ENCODE data around the gene UBAC1. TPM values are rescaled to one million over a fixed set of nuclear protein-coding genes. Genes with fewer than 3 reads are reported as not detected.

The UBAC1 gene
- total and polyA plus RNA-seq, 7 donors: 71.1 to 261 (median 162) TPM

DNA sequence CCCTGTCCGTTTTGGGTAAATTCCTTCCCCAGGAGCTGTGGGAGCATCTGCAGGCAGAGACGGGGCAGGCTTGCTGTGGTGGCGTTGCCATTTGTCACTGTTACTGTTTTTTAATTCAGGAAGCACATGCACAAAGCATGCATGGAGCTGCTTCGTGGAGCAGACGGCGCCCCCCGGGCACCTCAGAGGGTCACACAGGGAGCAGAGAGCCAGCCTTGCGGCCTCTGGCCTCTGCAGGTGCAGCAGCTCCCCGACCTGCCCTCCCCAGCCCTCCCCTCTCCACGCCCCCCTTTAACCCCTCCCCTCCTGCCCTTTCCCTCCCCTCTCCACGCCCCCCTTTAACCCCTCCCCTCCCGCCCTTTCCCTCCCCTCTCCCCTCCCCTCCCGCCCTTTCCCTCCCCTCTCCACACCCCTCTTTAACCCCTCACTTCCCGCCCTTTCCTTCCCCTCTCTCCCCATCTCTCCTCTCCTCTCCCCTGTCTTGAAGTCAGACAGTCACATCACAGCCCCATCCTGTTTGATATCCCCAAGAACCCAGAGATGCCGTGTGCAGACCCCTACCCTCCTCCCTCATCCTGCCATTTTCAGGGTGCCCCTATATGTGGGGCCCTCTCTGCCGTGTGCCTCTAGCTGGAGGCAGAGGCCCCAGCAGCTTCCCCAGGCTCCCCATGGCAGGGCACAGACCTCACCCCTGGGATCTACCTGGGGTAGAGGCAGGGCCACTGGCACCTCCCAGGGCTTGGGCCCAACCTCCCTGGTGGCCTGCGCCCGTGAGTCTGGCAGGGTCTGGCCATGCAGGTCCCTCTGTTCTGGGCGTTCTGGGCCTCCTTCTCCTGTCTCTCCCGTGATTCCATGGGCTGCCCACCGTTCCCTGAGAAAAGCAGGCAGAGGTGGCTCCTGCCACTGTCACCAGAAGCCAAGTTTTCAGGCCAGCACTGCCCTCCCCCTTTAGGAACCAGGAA is 29.6 kb upstream of the UBAC1 start:
- Histone ChIP-seq H3K27ac (no peak overlapping the region), H3K4me1 (peaks cover 26% of the 10 kb centered on the region), H3K27me3 (ENCODE audit: insufficient read depth in 3 of 3, low read length in 2 of 3) (peaks cover 0 to 12% (median 0%) of the 10 kb centered on the region in 3 donors), H3K36me3 (ENCODE audit: insufficient read depth in 1 of 2, low read depth in 1 of 2) (no peaks in the 10 kb centered on the region), H3K9me3 (no peaks in the 10 kb centered on the region), H3K4me3 (no peak overlapping the region)
- ATAC-seq (peak in 3 of 4 donors; percentile 27 to 51 (median 39)), DNase-seq (peak in 1 of 2 donors; percentile 42)
- 29 to 42% (median 31%) methylated on average over 14 to 21 of the region's 21 CpGs for WGBS, 3 donors
- intact Hi-C loops (cut with DNase I): no loop called here
- TF ChIP-seq, protein P1, sequence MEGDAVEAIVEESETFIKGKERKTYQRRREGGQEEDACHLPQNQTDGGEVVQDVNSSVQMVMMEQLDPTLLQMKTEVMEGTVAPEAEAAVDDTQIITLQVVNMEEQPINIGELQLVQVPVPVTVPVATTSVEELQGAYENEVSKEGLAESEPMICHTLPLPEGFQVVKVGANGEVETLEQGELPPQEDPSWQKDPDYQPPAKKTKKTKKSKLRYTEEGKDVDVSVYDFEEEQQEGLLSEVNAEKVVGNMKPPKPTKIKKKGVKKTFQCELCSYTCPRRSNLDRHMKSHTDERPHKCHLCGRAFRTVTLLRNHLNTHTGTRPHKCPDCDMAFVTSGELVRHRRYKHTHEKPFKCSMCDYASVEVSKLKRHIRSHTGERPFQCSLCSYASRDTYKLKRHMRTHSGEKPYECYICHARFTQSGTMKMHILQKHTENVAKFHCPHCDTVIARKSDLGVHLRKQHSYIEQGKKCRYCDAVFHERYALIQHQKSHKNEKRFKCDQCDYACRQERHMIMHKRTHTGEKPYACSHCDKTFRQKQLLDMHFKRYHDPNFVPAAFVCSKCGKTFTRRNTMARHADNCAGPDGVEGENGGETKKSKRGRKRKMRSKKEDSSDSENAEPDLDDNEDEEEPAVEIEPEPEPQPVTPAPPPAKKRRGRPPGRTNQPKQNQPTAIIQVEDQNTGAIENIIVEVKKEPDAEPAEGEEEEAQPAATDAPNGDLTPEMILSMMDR (IDR thresholded peaks at IDR 0.05): no peak

DNA sequence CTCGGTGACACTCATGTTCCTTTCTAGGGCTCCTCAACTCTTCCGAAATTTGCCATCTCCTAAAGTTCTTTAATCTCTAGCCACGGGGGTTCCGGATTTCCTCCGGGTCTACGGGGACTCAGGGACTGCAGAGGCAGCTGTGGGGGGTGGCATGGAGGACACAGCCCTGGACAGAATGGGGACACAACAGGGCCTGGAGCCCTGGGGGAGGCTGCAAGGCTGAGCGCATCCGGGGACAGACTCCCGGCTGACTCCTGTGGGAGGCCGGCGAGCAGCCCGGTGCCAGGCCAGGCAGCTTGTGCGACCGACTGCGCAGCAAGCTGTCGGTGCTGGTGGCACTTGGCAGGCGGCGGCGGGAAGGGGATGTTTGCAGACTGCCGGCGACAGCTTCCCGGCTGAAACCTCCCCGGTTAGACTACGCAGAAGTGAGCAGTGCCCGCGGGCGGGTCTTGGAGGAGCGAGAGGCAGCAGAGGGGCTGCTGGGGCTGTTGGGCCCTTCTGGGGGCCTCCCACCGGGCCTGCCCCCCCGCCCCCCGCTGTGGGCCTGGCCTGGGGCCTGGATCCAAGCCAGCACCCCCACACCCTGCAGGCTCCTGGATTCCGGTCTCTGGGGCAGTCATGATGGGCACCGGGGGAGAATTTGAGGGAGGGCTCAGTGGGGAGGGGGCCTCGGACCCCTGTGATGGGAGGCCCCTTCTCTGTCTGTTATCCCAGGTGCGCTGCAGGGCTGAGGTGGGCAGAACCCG is 28.7 kb upstream of the UBAC1 start:
- H3K27me3 ChIP-seq (ENCODE audit: insufficient read depth in 3 of 3, low read length in 2 of 3): peaks cover 0 to 12% (median 0%) of the 10 kb centered on the region in 3 donors
- no peak overlapping the region for H3K27ac ChIP-seq
- no peaks in the 10 kb centered on the region for H3K9me3 ChIP-seq
- DNase-seq (no peak), ATAC-seq (peak in 1 of 4 donors; percentile 12)
- H3K36me3 ChIP-seq (ENCODE audit: insufficient read depth in 1 of 2, low read depth in 1 of 2): no peaks in the 10 kb centered on the region
- TF ChIP-seq, protein P1 (IDR thresholded peaks at IDR 0.05): no peak
- no peak overlapping the region for H3K4me3 ChIP-seq
- intact Hi-C loops (cut with DNase I): no loop called here
- H3K4me1 ChIP-seq: peaks cover 26% of the 10 kb centered on the region
- WGBS, 3 donors: 18 to 35% (median 24%) methylated on average over 27 to 36 of the region's 36 CpGs

DNA sequence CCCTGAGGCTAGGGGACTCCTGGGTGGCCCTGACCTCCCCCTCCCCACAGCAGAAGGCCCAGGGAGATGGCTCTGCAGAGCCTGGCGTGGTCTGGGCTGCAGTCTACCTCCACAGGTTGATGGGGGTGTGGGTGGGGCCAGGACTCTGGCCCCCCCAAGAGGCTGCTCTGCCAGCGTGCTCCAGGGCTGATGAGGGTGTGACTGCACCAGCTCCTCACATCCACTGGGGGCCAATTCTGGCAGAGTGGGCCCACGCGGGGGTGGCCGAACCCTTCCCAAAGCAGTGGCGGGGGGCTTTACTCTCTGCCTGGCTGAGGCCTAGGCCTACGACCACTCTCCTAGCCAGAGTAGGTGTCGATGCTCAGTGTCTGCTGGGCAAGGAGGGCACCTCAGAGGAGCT is 28.0 kb upstream of the UBAC1 start:
- intact Hi-C loops (cut with DNase I): no loop called here
- no peak overlapping the region for H3K4me3 ChIP-seq
- no peaks in the 10 kb centered on the region for H3K9me3 ChIP-seq
- WGBS, 3 donors: 88 to 93% (median 93%) methylated on average over 8 of the region's 8 CpGs
- TF ChIP-seq, protein P1 (IDR thresholded peaks at IDR 0.05): no peak
- peaks cover 26% of the 10 kb centered on the region for H3K4me1 ChIP-seq
- H3K27ac ChIP-seq: no peak overlapping the region
- ATAC-seq: no peak
- peaks cover 0 to 12% (median 0%) of the 10 kb centered on the region in 3 donors for H3K27me3 ChIP-seq (ENCODE audit: insufficient read depth in 3 of 3, low read length in 2 of 3)
- DNase-seq: no peak
- no peaks in the 10 kb centered on the region for H3K36me3 ChIP-seq (ENCODE audit: insufficient read depth in 1 of 2, low read depth in 1 of 2)

DNA sequence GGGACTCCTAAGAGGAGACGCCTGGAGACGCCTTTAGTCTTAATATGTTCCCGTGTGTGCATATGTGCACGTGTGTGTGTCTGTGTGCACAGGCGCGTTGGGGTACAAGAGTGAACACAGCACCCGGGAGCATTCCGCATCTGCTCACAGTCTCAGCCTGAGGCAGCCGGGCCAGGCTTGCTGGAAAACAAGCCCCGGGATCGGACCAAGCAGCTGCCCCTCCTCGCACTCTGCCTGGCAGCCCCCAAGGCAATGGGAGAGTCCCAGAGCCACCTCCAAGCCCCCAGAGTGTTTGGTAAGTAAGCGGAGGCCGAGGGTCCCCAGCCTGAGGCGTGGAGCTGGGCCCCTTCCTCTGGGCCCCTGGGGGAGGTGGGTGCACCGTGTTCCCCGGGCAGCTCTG is 27.3 kb upstream of the UBAC1 start:
- Histone ChIP-seq H3K27ac (no peak overlapping the region), H3K9me3 (no peaks in the 10 kb centered on the region), H3K4me3 (no peak overlapping the region), H3K36me3 (ENCODE audit: insufficient read depth in 1 of 2, low read depth in 1 of 2) (no peaks in the 10 kb centered on the region), H3K4me1 (peaks cover 24% of the 10 kb centered on the region), H3K27me3 (ENCODE audit: insufficient read depth in 3 of 3, low read length in 2 of 3) (peaks cover 0 to 12% (median 0%) of the 10 kb centered on the region in 3 donors)
- TF ChIP-seq, protein P1 (IDR thresholded peaks at IDR 0.05): no peak
- WGBS, 3 donors: 86 to 87% (median 87%) methylated on average over 17 of the region's 17 CpGs
- no peak for DNase-seq
- no peak for ATAC-seq
- intact Hi-C loops (cut with DNase I): no loop called here

Measured in psoas muscle (tissue), 8 donors.